GM19238 (cell line): Measurements from ENCODE around the gene ADAM10.
"Not testable (repeated sequence)": the region's sequence is repeated elsewhere in the genome, so short reads cannot be mapped to it uniquely, and the experiment has no call there.

Experiments
- DNase-seq: peaks from one replicate; pipeline ENCODE4 v3.0.0; 2011; ENCODE audit warnings: low spot score; ENCODE audit not compliant: insufficient read length

ADAM10 gene

GRCh38 chr15:58749532-58750337 is at the start of gene ADAM10:
TSS of gene ADAM10 (minus strand) at chr15:58749707. CDS start at chr15:58749534, 173 bp downstream.
- DNase-seq: peak; percentile 98

GRCh38 chr15:58797505-58797904 is 48.0 kb upstream of the ADAM10 start:
- DNase-seq: no peak

- DNase-seq: no peak
Observed at GRCh38 chr15:58795825-58796224, 46.3 kb upstream of the ADAM10 start.

- DNase-seq: no peak
Observed at GRCh38 chr15:58793862-58794261, 44.4 kb upstream of the ADAM10 start.

GRCh38 chr15:58788056-58788710 is 38.7 kb upstream of the ADAM10 start:
- DNase-seq: no peak

- DNase-seq: no peak
Observed at GRCh38 chr15:58785355-58785754, 35.8 kb upstream of the ADAM10 start.

GRCh38 chr15:58779554-58779953 is 30.0 kb upstream of the ADAM10 start:
- DNase-seq: no peak

GRCh38 chr15:58777107-58777506 is 27.6 kb upstream of the ADAM10 start:
- peak; percentile 25 for DNase-seq

GRCh38 chr15:58775402-58775801 is 25.9 kb upstream of the ADAM10 start:
- no peak for DNase-seq

GRCh38 chr15:58773024-58773423 is 23.5 kb upstream of the ADAM10 start:
- no peak for DNase-seq

GRCh38 chr15:58771621-58772250 is 22.2 kb upstream of the ADAM10 start:
- DNase-seq: peak; percentile 5

- DNase-seq: peak; percentile 89
Observed at GRCh38 chr15:58770857-58771620, 21.5 kb upstream of the ADAM10 start, which contains the start of gene MINDY2. TSS of gene MINDY2 (plus strand) at chr15:58771302. CDS start at chr15:58771396, 94 bp downstream.

- DNase-seq: peak; percentile 26
Observed at GRCh38 chr15:58770519-58770856, 21.0 kb upstream of the ADAM10 start.

- DNase-seq: not testable (repeated sequence)
Observed at GRCh38 chr15:58768601-58769004, 19.1 kb upstream of the ADAM10 start.

- no peak for DNase-seq
Observed at GRCh38 chr15:58766290-58766689, 16.8 kb upstream of the ADAM10 start.

- DNase-seq: no peak
Observed at GRCh38 chr15:58764468-58764867, 15.0 kb upstream of the ADAM10 start.

GRCh38 chr15:58762731-58763130 is 13.2 kb upstream of the ADAM10 start:
- DNase-seq: no peak

- no peak for DNase-seq
Observed at GRCh38 chr15:58762285-58762684, 12.8 kb upstream of the ADAM10 start.

GRCh38 chr15:58761010-58761388 is 11.5 kb upstream of the ADAM10 start:
- DNase-seq: no peak

- no peak for DNase-seq
Observed at GRCh38 chr15:58760385-58761009, 11.0 kb upstream of the ADAM10 start.

- no peak for DNase-seq
Observed at GRCh38 chr15:58758141-58758540, 8.6 kb upstream of the ADAM10 start.
